ENCODE results near the gene IER5L. TPM values are rescaled to one million over a fixed set of nuclear protein-coding genes. Genes with fewer than 3 reads are reported as not detected.

The IER5L gene
- total and polyA plus RNA-seq, 2 of the 8 experiments (the other 6 are each of a cell fraction or from before 2014, with no cell fraction given), result 0.65 to 1.0 TPM

- TF ChIP-seq CHD7 (IDR thresholded peaks at IDR 0.05; ENCODE audit: insufficient replicate concordance, low read length) (no peak), PHF8 (conservative IDR thresholded peaks at IDR 0.05; ENCODE audit: low read depth, low read length) (no peak), RXRA (IDR thresholded peaks at IDR 0.05; ENCODE audit: insufficient read depth, low read depth, low read length) (no peak), SP2 (IDR thresholded peaks at IDR 0.05; ENCODE audit: low read length) (no peak), CREB1 (IDR thresholded peaks at IDR 0.05) (no peak), BCL11A (IDR thresholded peaks at IDR 0.05; ENCODE audit: low read depth in 2 of 2, low read length in 2 of 2) (no peak), USF2 (IDR thresholded peaks at IDR 0.05; ENCODE audit: low read length) (no peak)
These were observed 47.4 kb upstream of the IER5L start (continued) for GRCh38 chr9:129225490-129225778.
